Activated T-cell treated with anti-CD3 and anti-CD28 coated beads, Interleukin-2, amount 50 U/mL, for 4 hours (primary cell): ENCODE results near the gene MIF4GD. TPM values are rescaled to one million over a fixed set of nuclear protein-coding genes. Genes with fewer than 3 reads are reported as not detected.

Source experiments
- ATAC-seq, 2 donors: fragments of 200-7000 bp; cut with Tn5 transposase; one replicate each; pipeline ENCODE4 v1.10.0; 2021
- DNase-seq: peaks from one replicate; pipeline ENCODE4 v3.0.0-alpha.2; 2020
- H3K27me3 Mint-ChIP-seq: one replicate; pipeline ENCODE4 v1.8.0; 2021; ENCODE audit warnings: low read depth, mixed read lengths
- H3K36me3 Mint-ChIP-seq: one replicate; pipeline ENCODE4 v1.8.0; 2022; ENCODE audit warnings: mixed read lengths; ENCODE audit not compliant: insufficient read depth
- H3K4me1 Mint-ChIP-seq: one replicate; pipeline ENCODE4 v1.8.0; 2021; ENCODE audit warnings: low read depth, mixed read lengths
- H3K4me3 Mint-ChIP-seq: one replicate; pipeline ENCODE4 v1.8.0; 2021; ENCODE audit warnings: mild to moderate bottlenecking, moderate library complexity, mixed read lengths
- H3K9me3 Mint-ChIP-seq: one replicate; pipeline ENCODE4 v1.8.0; 2021; ENCODE audit warnings: mixed read lengths
- total RNA-seq, 3 donors: library from RNA; stranded (reverse); gene quantifications; one replicate each; pipeline ENCODE4 v1.2.1, GENCODE V29; 2021

The MIF4GD gene
- total RNA-seq, 3 donors from 2014 or later = 35.4 to 39.8 (median 38.4) TPM

GRCh38 chr17:75271955-75272847 lies 1.2 kb upstream of the MIF4GD start:
- H3K9me3 Mint-ChIP-seq = no peaks in the 10 kb centered on the region
- H3K27me3 Mint-ChIP-seq = no peaks in the 10 kb centered on the region
- DNase-seq = no peak
- H3K36me3 Mint-ChIP-seq = peaks cover 14% of the 10 kb centered on the region
- H3K4me3 Mint-ChIP-seq = peak overlapping the region; percentile 88
- peaks cover 33% of the 10 kb centered on the region for H3K4me1 Mint-ChIP-seq
- ATAC-seq = no peak

- DNase-seq = peak; percentile 87
- Mint-ChIP-seq H3K36me3 (peaks cover 18% of the 10 kb centered on the region), H3K9me3 (no peaks in the 10 kb centered on the region), H3K27me3 (no peaks in the 10 kb centered on the region), H3K4me1 (peaks cover 33% of the 10 kb centered on the region), H3K4me3 (peak overlapping the region; percentile 88)
- ATAC-seq = peak; percentile 88
Observed at GRCh38 chr17:75271233-75271954, 363 bp upstream of the MIF4GD start.

GRCh38 chr17:75270218-75270965 lies 639 bp downstream of the MIF4GD start:
- peak overlapping the region; percentile 85 for H3K4me3 Mint-ChIP-seq
- no peaks in the 10 kb centered on the region for H3K9me3 Mint-ChIP-seq
- ATAC-seq (peak; percentile 28 to 44), DNase-seq (peak; percentile 30)
- peaks cover 17% of the 10 kb centered on the region for H3K36me3 Mint-ChIP-seq
- peaks cover 33% of the 10 kb centered on the region for H3K4me1 Mint-ChIP-seq
- no peaks in the 10 kb centered on the region for H3K27me3 Mint-ChIP-seq

- H3K9me3 Mint-ChIP-seq = no peaks in the 10 kb centered on the region
- no peaks in the 10 kb centered on the region for H3K27me3 Mint-ChIP-seq
- peak overlapping the region; percentile 85 for H3K4me3 Mint-ChIP-seq
- no peak for ATAC-seq
- peaks cover 31% of the 10 kb centered on the region for H3K4me1 Mint-ChIP-seq
- DNase-seq = no peak
- peaks cover 14% of the 10 kb centered on the region for H3K36me3 Mint-ChIP-seq
Observed at GRCh38 chr17:75269844-75270217, 1.2 kb downstream of the MIF4GD start.

GRCh38 chr17:75267411-75268232 lies 3.4 kb downstream of the MIF4GD start:
- ATAC-seq (no peak), DNase-seq (no peak)
- peaks cover 28% of the 10 kb centered on the region for H3K4me1 Mint-ChIP-seq
- H3K9me3 Mint-ChIP-seq = no peaks in the 10 kb centered on the region
- H3K36me3 Mint-ChIP-seq = peaks cover 11% of the 10 kb centered on the region
- H3K27me3 Mint-ChIP-seq = no peaks in the 10 kb centered on the region
- no peak overlapping the region for H3K4me3 Mint-ChIP-seq

GRCh38 chr17:75267153-75267410 lies 3.9 kb downstream of the MIF4GD start:
- DNase-seq = no peak
- peaks cover 15% of the 10 kb centered on the region for H3K36me3 Mint-ChIP-seq

GRCh38 chr17:75266316-75267152 lies 4.5 kb downstream of the MIF4GD start:
- Mint-ChIP-seq H3K4me3 (no peak overlapping the region), H3K4me1 (peaks cover 26% of the 10 kb centered on the region), H3K27me3 (no peaks in the 10 kb centered on the region), H3K9me3 (no peaks in the 10 kb centered on the region), H3K36me3 (peaks cover 13% of the 10 kb centered on the region)
- DNase-seq = no peak
- no peak for ATAC-seq

More at GRCh38 chr17:75267153-75267410, 3.9 kb downstream of the MIF4GD start:
- H3K4me3 Mint-ChIP-seq = no peak overlapping the region
- no peaks in the 10 kb centered on the region for H3K27me3 Mint-ChIP-seq
- ATAC-seq = no peak
- H3K4me1 Mint-ChIP-seq = peaks cover 30% of the 10 kb centered on the region
- no peaks in the 10 kb centered on the region for H3K9me3 Mint-ChIP-seq

- Mint-ChIP-seq H3K27me3 (no peaks in the 10 kb centered on the region), H3K36me3 (peaks cover 13% of the 10 kb centered on the region), H3K4me3 (no peak overlapping the region), H3K4me1 (peaks cover 26% of the 10 kb centered on the region), H3K9me3 (no peaks in the 10 kb centered on the region)
- no peak for ATAC-seq
- no peak for DNase-seq
Observed at GRCh38 chr17:75265614-75266315, 5.3 kb downstream of the MIF4GD start.

GRCh38 chr17:75263055-75263454 lies 8.0 kb downstream of the MIF4GD start:
- peaks cover 17% of the 10 kb centered on the region for H3K36me3 Mint-ChIP-seq
- no peaks in the 10 kb centered on the region for H3K9me3 Mint-ChIP-seq
- H3K4me1 Mint-ChIP-seq = peaks cover 37% of the 10 kb centered on the region
- H3K27me3 Mint-ChIP-seq = no peaks in the 10 kb centered on the region
- no peak for DNase-seq
- ATAC-seq = no peak
- peak overlapping the region; percentile 91 for H3K4me3 Mint-ChIP-seq

- H3K4me3 Mint-ChIP-seq = peak overlapping the region; percentile 91
- no peaks in the 10 kb centered on the region for H3K27me3 Mint-ChIP-seq
- ATAC-seq (peak in 1 of 2 donors; percentile 10), DNase-seq (no peak)
- peaks cover 17% of the 10 kb centered on the region for H3K36me3 Mint-ChIP-seq
- H3K9me3 Mint-ChIP-seq = no peaks in the 10 kb centered on the region
- peaks cover 44% of the 10 kb centered on the region for H3K4me1 Mint-ChIP-seq
Observed at GRCh38 chr17:75262112-75262606, 8.9 kb downstream of the MIF4GD start.

- H3K27me3 Mint-ChIP-seq = no peaks in the 10 kb centered on the region
- peaks cover 14% of the 10 kb centered on the region for H3K36me3 Mint-ChIP-seq
- H3K4me1 Mint-ChIP-seq = peaks cover 50% of the 10 kb centered on the region
- peak; percentile 87 to 89 for ATAC-seq
- DNase-seq = peak; percentile 94
- no peaks in the 10 kb centered on the region for H3K9me3 Mint-ChIP-seq
- H3K4me3 Mint-ChIP-seq = peak within 1 kb of the TSS; percentile 91
Observed at GRCh38 chr17:75261336-75262111, 9.5 kb downstream of the MIF4GD start, which contains the start of the genes GGA3 and MRPS7. Gene GGA3 (minus strand): TSS chr17:75261606. CDS start chr17:75261587, 19 bp downstream. Gene MRPS7 (plus strand): TSS chr17:75261879. CDS start chr17:75261901, 22 bp downstream.
